OCI-LY1 (cell line): ENCODE results near the gene ZNF655.

Experiments used
- EZH2 ChIP-seq: fragments of 200-600 bp; sonication (generic), shearing (Covaris generic); IDR thresholded peaks from 2 replicates; pipeline ENCODE4 v1.8.0; 2017; ENCODE audit warnings: borderline replicate concordance, mixed run types, mild to moderate bottlenecking, antibody characterized with exemption, low read length, moderate library complexity, mixed read lengths
- TF ChIP-seq, protein P1 (sequence below): fragments of 200-600 bp; sonication (generic), shearing (Covaris generic); IDR thresholded peaks from 2 replicates; pipeline ENCODE4 v1.5.1; 2017; ENCODE audit warnings: mild to moderate bottlenecking, antibody characterized with exemption, low read length, moderate library complexity, mixed read lengths

DNA sequence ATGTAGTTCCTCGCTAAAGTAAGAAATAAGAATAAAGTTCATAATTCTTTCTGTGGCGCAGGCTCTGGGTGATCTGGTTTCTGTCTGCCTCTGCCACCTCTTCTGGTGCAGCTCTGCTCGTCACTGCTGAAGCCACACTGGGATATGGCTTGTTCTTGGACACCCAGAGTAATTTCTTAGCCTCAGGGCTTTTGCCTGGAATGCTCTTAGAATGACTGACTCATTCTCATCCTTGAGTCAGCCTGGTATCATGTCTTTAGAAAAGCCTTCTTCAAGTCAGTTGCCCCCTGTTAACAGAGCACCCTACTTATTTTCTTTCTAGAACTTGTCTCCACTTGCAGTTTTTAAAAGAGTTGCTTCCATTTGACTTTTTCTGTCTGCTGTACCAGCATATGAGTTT lies 60.3 kb downstream of the ZNF655 start:
- TF ChIP-seq, protein P1, sequence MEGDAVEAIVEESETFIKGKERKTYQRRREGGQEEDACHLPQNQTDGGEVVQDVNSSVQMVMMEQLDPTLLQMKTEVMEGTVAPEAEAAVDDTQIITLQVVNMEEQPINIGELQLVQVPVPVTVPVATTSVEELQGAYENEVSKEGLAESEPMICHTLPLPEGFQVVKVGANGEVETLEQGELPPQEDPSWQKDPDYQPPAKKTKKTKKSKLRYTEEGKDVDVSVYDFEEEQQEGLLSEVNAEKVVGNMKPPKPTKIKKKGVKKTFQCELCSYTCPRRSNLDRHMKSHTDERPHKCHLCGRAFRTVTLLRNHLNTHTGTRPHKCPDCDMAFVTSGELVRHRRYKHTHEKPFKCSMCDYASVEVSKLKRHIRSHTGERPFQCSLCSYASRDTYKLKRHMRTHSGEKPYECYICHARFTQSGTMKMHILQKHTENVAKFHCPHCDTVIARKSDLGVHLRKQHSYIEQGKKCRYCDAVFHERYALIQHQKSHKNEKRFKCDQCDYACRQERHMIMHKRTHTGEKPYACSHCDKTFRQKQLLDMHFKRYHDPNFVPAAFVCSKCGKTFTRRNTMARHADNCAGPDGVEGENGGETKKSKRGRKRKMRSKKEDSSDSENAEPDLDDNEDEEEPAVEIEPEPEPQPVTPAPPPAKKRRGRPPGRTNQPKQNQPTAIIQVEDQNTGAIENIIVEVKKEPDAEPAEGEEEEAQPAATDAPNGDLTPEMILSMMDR = no peak
- no peak for TF ChIP-seq EZH2
